GM18498 (cell line): ENCODE data around the gene MCRIP1.

Experiments used
- ATAC-seq: cut with Tn5 transposase; IDR thresholded peaks from one replicate; pipeline ENCODE4 v1.9.1; 2021; ENCODE audit warnings: mild to moderate bottlenecking, moderate library complexity; ENCODE audit not compliant: unreplicated experiment

Gene MCRIP1

DNA sequence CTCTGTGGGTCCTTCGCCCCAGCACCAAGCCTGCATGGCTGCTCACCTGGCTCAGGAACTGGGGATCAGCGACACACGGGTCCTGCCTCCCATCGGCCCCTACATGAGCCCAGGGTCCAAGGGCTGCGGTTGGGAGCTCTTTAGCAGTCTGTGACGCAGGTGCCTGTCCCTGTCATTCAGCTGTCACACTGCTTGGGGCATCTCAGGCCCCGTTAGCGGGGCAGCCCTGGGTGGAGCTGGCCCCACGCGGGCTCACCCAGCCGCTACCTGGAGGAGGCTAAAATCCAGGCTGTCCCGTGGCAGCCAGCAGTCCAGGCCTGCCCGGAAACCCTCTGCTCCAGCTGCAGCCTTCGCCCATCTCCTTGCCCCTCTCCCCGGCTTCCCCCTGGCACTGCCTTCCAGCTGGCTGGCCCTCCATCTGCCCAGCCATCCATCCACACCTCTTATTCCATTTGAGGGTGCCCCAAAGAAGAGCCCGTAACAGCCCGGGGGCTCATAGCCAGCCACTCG is 25.8 kb downstream of the MCRIP1 start:
- ATAC-seq: no peak

DNA sequence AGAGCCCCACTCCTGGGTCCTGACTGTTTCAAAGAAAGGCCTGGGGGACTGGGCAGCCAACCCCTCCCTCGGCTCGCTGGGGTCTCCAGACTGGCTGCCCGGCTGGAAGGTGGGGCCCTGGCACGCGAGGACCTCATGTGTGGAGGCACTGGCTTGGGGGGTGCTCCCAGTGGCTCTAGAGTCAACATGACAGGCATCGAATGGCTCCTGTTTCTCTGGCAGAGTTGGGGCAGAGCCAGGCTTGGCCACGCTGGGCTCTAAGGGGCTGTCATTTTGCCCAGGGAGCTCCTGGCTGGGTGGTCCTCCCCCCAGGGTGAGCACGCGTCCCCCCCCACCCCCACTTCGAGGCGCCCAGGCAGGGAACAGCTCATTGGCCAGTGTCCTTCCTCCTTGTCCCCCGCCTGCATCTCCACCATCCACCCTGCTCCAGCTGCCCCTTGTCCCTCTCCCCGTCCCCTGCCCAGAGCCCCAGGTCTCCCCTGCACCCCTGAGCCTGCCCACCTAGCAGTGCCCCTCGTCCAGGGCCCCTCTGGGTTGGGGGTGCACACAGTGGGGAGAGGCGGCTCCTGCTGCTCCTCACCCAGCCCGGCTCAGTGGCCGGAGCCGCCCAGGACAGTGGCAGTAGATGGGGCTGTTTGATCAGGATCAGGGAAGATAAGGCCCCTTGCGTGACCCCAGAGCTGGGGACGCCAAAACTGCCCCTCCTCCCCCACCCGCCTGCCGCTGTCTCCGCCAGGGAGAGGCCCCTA is 26.5 kb downstream of the MCRIP1 start:
- ATAC-seq: no peak

DNA sequence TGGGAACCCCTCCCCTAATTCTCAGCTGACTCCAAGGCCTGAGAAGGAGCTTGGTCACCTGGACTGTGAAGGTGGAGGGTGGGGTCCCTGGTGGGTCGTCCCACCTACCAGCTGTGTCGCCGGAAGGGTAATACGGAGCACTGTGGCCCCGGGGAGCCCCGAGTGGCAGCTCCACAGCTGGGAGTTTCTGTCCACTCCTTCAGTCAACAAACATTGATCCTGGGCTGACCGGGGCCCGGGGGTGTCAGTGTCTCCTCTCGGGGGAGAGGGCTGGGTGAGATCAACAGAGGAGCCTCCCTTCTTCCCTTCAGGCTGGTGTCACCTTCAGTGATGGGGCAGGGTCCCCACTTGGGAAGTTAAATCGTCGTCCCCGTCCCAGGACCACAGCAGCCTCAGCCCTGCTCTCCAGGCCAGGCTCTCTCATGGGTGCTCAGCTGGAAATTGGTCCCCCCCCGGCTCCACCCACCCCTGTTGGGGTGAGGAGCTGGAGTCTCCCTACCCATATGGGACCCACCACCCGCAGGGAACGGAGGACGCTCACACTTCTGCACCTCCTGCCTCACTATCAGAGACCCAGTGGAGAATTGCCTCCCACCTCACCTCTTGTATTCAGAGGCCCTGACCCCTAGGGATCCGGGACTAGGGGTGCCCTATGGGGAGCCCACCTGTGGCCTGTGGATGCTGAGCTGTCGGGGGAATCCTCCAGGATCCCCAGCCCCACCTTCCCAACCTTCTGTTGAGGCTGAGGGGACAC is 27.2 kb downstream of the MCRIP1 start:
- ATAC-seq: no peak

DNA sequence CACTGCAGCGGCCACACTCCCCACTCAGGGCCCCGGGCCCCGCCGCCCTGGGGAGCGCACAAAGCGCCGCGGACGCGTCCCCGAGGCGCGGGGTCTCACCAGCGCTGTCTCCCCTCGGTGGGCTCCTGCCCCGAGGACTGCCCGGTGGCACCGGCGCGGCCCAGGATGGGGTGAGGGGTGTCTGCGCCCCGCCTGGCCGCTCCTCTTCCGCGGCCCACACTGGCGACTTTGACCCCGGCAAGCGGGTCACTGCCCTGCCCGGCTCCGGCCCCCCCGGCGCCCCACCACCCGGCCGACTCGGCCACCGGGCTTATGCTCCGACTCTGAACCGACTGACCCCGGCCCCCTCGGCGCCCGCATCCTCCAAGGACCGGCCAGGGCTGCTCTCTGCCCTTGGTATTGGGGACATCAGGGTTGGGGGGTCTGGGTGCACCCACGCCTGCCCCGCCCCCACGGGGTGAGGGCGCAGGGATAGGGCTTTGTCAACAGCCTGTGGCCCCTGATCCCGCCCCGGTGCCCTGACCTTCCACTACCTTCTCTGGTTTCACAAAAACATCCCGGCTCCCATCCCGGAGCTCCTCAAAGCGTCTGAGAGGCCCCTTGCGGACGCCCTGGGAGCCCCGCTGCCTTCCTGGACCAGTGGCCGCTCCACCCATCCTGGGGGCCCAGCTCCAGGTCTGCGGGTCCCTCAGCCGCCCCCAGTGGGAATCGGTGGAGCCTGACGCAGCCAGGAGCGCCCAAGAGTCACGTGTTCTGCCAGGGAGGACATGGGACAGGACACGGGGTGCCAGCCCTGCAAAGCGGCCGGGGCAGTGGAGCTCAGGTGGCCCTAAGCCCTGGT is 28.3 kb downstream of the MCRIP1 start:
- ATAC-seq: no peak

DNA sequence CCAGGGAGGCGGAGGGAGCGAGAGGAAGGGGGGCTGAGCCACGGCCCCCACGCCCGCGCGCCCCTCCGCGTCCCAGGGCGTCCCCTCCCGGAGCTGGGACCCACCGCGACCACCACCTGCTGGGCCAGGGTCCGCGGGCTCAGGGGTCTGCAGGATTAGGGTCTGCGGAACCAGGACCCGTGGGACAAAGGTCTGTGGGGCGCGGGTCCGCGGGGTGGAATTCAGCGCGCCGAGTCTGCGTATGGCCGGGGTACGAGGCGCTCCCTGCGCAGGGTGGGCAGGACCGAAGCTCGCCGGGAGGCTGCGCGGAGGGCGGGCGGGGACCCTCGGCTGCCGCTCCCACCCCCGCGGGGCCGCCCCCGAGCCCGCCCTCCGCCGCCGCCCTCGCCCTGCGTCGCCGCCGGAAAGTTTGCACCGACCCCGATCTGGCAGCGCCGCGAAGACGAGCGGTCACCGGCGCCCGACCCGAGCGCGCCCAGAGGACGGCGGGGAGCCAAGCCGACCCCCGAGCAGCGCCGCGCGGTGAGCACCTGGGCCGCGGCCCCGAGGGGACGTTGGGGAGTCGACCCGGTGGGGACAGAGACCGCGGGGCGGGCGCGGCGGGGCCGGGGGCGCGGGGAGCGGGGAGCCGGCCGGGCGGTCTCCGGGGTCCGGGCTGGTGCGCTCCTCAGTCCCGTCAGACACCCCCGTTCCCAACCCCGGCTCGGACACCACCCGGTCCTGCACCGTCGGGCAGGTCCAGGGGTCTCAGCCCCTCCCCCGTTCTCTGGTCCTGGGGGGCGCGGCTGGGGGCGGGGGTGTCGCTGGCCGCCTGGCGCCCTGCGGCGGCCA is 29.1 kb downstream of the MCRIP1 start, which contains the start of gene GCGR:
Gene GCGR (plus strand): TSS at position 423 of the 831 bp plus-strand sequence. CDS start 4,869 bp downstream, outside the sequence.
- no peak for ATAC-seq

DNA sequence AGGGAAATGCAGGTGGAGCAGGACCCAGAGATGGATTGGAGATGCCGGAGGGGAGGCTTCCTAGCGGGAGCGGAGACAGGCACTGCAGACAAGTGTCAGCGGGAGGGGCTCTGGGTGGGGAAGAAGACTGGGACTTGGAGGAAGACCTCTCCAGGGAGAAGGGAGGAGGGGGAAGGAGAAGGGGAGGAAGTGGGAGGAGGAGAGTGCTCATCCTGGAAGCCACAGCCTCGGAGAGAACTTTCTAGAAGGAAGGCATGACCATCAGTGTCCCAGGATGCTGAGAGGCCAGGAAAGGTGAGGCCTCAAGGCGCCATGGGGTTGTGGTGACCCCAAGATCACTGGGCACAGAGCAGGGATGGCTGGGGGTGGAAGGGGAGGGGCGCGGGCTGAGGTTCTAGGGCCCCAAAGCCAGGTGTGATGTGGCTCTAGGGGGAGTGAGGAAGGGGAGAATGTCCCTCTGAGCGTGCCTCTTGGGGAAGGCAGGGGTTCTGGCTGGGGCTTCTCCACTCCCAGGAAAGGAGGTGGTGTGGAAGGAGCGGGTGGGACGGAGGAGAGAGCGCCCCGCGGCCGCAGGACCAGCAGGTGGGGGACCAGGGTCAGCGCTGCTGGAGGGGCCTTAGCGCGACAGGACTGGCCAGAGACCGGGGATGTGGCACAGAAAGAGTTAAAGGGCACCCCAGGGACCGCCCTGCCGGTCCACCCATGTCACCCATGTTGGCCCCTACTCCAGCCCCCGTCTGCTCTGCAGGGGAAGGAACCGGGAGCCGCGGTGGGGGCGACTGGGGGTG is 30.0 kb downstream of the MCRIP1 start:
- no peak for ATAC-seq

DNA sequence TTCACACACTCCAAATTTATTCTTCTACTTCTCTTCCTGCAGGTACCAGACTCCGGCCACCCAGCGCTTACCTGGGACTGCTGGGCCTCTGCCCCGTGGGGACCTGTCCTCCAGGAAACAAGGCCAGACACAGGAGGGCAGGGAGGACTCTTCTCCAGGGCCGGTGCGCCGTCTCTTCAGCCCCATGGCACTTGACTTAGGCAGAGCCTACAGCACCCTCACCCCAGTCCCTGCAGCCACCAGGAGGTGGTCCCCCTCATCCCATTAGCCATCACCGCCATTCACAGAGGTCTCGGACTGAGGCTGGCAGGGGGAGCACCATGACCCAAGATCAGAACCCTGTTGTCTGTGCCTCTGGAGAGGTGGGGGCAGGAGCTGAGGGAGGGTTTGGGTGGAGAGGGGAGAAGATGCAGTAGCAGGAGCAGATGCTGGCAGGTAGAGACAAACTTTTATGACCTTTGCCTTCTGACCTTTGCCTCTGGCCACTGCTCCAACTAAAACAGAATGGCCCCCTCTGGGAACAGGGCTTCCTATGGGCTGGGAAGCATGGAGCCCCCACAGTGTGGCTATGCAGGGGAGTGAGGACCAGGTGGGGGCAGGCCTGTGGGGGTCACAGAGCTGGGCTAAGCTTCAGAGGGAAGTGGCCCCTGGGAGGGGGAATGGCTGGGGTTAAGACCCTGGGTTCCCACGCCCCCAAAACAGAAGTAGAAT is 30.9 kb downstream of the MCRIP1 start:
- no peak for ATAC-seq

DNA sequence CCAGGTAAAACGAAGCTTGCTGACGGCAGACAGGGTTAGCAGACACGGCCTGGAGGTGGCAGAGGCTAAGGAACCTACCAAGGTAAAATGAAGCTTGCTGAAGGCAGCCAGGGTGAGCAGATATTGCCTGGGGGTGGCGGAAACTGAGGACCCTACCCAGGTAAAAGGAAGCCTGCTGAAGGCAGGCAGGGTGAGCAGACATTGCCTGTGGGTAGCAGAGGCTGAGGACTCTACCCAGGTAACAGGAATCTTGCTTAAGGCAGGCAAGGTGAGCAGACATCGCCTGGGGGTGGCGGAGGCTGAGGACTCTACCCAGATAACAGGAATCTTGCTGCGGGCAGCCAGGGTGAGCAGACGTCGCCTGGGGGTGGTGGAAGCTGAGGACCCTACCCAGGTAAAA is 31.8 kb downstream of the MCRIP1 start:
- ATAC-seq: no peak

DNA sequence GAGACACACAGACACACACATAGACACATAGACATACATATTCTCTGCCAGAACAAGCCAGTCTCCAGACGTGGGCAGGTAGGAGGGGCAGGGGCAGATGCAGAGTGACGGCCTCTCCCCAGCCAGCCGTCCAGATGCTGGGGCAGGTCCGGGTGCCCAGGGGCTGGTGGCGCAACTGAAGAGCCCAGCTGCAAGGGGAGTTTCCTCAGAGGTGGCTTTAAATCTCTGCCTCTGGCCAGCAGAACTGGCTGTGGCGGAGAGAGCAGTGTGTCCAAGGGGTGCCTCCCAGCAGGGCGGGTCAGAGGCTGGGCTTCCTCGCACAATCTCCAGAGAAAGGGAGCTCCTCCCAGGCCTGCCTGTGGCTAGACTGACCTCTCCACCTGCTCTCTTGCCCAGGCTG is 38.6 kb downstream of the MCRIP1 start:
- ATAC-seq: no peak

DNA sequence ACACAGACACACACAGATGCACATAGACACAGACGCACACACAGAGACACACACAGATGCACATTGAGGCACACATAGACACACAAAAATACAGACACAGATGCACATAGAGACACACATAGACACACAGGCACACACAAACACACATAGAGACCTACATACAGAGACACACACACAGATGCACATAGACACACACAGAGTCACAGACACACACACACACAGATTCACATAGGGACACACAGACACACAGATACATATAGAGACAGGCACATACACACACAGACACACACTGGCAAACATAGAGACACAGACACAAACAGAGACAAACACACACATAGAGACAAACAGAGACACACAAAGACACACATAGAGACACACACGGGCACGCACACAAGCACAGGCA is 39.0 kb downstream of the MCRIP1 start:
- no peak for ATAC-seq

DNA sequence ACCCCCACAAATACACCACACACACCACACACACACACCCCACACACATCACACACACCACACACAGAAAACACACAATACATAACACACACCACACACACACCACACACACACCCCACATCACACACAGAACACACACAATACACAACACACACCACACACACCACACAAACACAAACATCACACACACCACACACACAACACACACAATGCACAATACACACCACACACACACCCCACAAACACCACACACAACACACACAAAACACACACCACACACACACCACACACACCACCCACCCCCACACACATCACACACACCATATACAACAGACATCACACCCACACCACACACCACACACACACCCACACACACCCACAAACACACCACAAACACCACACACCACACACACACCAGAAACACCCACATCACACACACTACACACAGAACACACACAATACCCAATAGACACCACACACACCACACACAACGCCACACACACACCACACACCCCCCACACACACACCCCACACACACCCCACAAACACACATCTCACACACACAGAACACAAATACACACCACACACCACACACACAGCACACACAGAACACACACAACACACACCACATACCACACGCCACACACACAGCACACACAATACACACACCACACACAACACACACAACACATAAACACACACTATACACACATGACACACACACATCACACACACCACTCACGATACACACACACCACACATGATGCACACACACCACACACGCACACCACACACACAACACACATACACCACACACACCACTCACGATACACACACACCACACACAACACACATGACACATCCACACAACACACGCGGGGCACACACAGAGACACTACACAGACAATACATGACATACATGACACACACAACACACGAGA is 40.1 kb downstream of the MCRIP1 start:
- no peak for ATAC-seq
